H1 (cell line): ENCODE results near the gene PRRX2. TPM values are rescaled to one million over a fixed set of nuclear protein-coding genes. Genes with fewer than 3 reads are reported as not detected.

Experiments used
- CTCF ChIA-PET: fragments of 300-600 bp; sonication (Branson Sonifier 250); formaldehyde crosslinking; loops from one replicate; lab custom pipeline; 2021; ENCODE audit not compliant: partially characterized antibody; lab: Charles Lee
- POLR2A ChIA-PET: fragments of 300-600 bp; sonication (Branson Sonifier 250); formaldehyde crosslinking; loops from one replicate; lab custom pipeline; 2021; ENCODE audit warnings: inconsistent platforms; ENCODE audit not compliant: partially characterized antibody; lab: Charles Lee
- DNase-seq, 2 experiments: peaks; one replicate each; pipeline versions ENCODE4 v3.0.0 to v3.0.0-alpha.2; 2010 to 2022; ENCODE audit warnings: low spot score in 2 of 2, low read depth in 1 of 2, mixed read lengths in 1 of 2
- FAIRE-seq: peaks from 2 replicates; lab custom pipeline; 2011; peaks lifted over from hg19 to GRCh38; lab: Jason Lieb, UNC
- H2AFZ ChIP-seq: 2 replicates; pipeline ENCODE4 v1.8.1; 2012; ENCODE audit warnings: low read length, inconsistent platforms
- H2AK5ac ChIP-seq: 2 replicates; pipeline ENCODE4 v1.6.1; 2013; ENCODE audit warnings: low read depth, low read length
- H2BK120ac ChIP-seq: replicated peaks from 2 replicates; pipeline ENCODE3; 2013; ENCODE audit warnings: low read depth, low read length, inconsistent platforms
- H2BK12ac ChIP-seq: 2 replicates; pipeline ENCODE4 v1.6.1; 2013; ENCODE audit warnings: low read depth, low read length
- H2BK15ac ChIP-seq: 2 replicates; pipeline ENCODE4 v1.6.1; 2013; ENCODE audit warnings: low read length
- H2BK20ac ChIP-seq: 2 replicates; pipeline ENCODE4 v1.6.1; 2013; ENCODE audit warnings: low read length
- H2BK5ac ChIP-seq: 2 replicates; pipeline ENCODE4 v1.6.1; 2013; ENCODE audit warnings: low read depth, low read length
- H3K14ac ChIP-seq: 2 replicates; pipeline ENCODE4 v1.6.1; 2013; ENCODE audit warnings: inconsistent platforms; ENCODE audit not compliant: insufficient read length
- H3K18ac ChIP-seq: 2 replicates; pipeline ENCODE4 v1.6.1; 2013; ENCODE audit warnings: low read length; ENCODE audit errors: extremely low read depth
- H3K23ac ChIP-seq: 2 replicates; pipeline ENCODE4 v1.6.1; 2013; ENCODE audit warnings: inconsistent platforms; ENCODE audit not compliant: insufficient read length
- H3K23me2 ChIP-seq: 2 replicates; pipeline ENCODE4 v1.6.1; 2013; ENCODE audit warnings: low read depth, low read length
- H3K27ac ChIP-seq: 2 replicates; pipeline ENCODE4 v1.6.1; 2011; ENCODE audit warnings: low read depth, low read length, inconsistent platforms
- H3K27me3 ChIP-seq, 4 experiments: replicated peaks in 1 of 4; 1 replicate in 1 of 4; 2 replicates in 3 of 4; pipeline versions ENCODE4 v1.6.1 to v1.8.1; 2011 to 2013; ENCODE audit warnings: low read length in 3 of 4, mild to moderate bottlenecking in 3 of 4, inconsistent platforms in 2 of 4, mixed read lengths in 2 of 4, moderate library complexity in 1 of 4; ENCODE audit not compliant: control insufficient read depth in 3 of 4, insufficient read depth in 3 of 4; ENCODE audit errors: extremely low read depth in 1 of 4
- H3K36me3 ChIP-seq, 4 experiments: 2 replicates each; pipeline versions ENCODE4 v1.6.1 to v1.8.1; 2011 to 2013; ENCODE audit warnings: mild to moderate bottlenecking in 4 of 4, low read length in 3 of 4, moderate library complexity in 2 of 4, control low read depth in 1 of 4, inconsistent platforms in 1 of 4; ENCODE audit not compliant: insufficient read depth in 4 of 4, control insufficient read depth in 2 of 4
- H3K4ac ChIP-seq: replicated peaks from 2 replicates; pipeline ENCODE3; 2013; ENCODE audit warnings: low read length, low read depth, mixed read lengths, inconsistent platforms; ENCODE audit not compliant: insufficient read length
- H3K4me1 ChIP-seq, 4 experiments: replicated peaks in 1 of 4; 1 replicate in 1 of 4; 2 replicates in 3 of 4; pipeline versions ENCODE4 v1.6.1 to v1.8.1; 2011 to 2013; ENCODE audit warnings: low read length in 3 of 4, inconsistent platforms in 2 of 4, mixed read lengths in 1 of 4; ENCODE audit not compliant: insufficient read depth in 4 of 4, control insufficient read depth in 3 of 4
- H3K4me2 ChIP-seq, 2 experiments: 2 replicates each; pipeline versions ENCODE4 v1.6.1 to v1.8.1; 2011 to 2013; ENCODE audit warnings: low read depth in 2 of 2, low read length in 2 of 2, control low read depth in 1 of 2, inconsistent platforms in 1 of 2, mild to moderate bottlenecking in 1 of 2; ENCODE audit not compliant: insufficient read depth in 1 of 2
- H3K4me3 ChIP-seq, 4 experiments: fragments of 200-600, 300-600 bp in 1 of 4; sonication (generic), shearing (Covaris generic), sonication (Bioruptor Twin) in 1 of 4; 2 replicates each; pipeline versions ENCODE4 v1.5.1 to v1.8.1; 2011 to 2016; ENCODE audit warnings: low read length in 4 of 4, low read depth in 3 of 4, control low read depth in 2 of 4, inconsistent platforms in 2 of 4, mild to moderate bottlenecking in 2 of 4, mixed read lengths in 1 of 4, moderate library complexity in 1 of 4; ENCODE audit not compliant: insufficient read depth in 2 of 4; ENCODE audit errors: extremely low read depth in 1 of 4
- H3K56ac ChIP-seq: replicated peaks from 2 replicates; pipeline ENCODE3; 2013; ENCODE audit warnings: low read depth, mild to moderate bottlenecking, mixed read lengths, low read length, inconsistent platforms; ENCODE audit not compliant: insufficient read length
- H3K79me1 ChIP-seq: 2 replicates; pipeline ENCODE4 v1.6.1; 2013; ENCODE audit warnings: low read depth, low read length, control low read depth
- H3K79me2 ChIP-seq, 2 experiments: 2 replicates each; pipeline versions ENCODE4 v1.6.1 to v1.8.1; 2012 to 2013; ENCODE audit warnings: low read length in 2 of 2, mild to moderate bottlenecking in 2 of 2, inconsistent platforms in 1 of 2; ENCODE audit not compliant: insufficient read depth in 2 of 2, control insufficient read depth in 1 of 2
- H3K9ac ChIP-seq, 4 experiments: replicated peaks in 1 of 4; 1 replicate in 1 of 4; 2 replicates in 3 of 4; pipeline versions ENCODE4 v1.6.1 to v1.8.1; 2011 to 2013; ENCODE audit warnings: low read depth in 3 of 4, low read length in 3 of 4, control low read depth in 2 of 4, mild to moderate bottlenecking in 2 of 4, moderate library complexity in 2 of 4, inconsistent platforms in 1 of 4; ENCODE audit errors: extremely low read depth in 1 of 4
- H3K9me3 ChIP-seq, 2 experiments: 2 replicates each; pipeline versions ENCODE4 v1.6.1 to v1.8.1; 2012 to 2013; ENCODE audit warnings: mild to moderate bottlenecking in 2 of 2, moderate library complexity in 2 of 2, control low read depth in 1 of 2, inconsistent platforms in 1 of 2, low read depth in 1 of 2, low read length in 1 of 2, mixed read lengths in 1 of 2; ENCODE audit not compliant: insufficient read depth in 2 of 2
- H4K20me1 ChIP-seq, 2 experiments: replicated peaks in 1 of 2; 2 replicates each; pipeline versions ENCODE3 to v1.8.1; 2011 to 2013; ENCODE audit warnings: inconsistent platforms in 2 of 2, low read length in 2 of 2, mild to moderate bottlenecking in 1 of 2; ENCODE audit not compliant: insufficient read depth in 2 of 2, control insufficient read depth in 1 of 2
- H4K5ac ChIP-seq: 2 replicates; pipeline ENCODE4 v1.6.1; 2013; ENCODE audit warnings: low read length, low read depth, mixed read lengths, inconsistent platforms; ENCODE audit not compliant: insufficient read length
- H4K8ac ChIP-seq: 2 replicates; pipeline ENCODE4 v1.8.0; 2013; ENCODE audit warnings: mild to moderate bottlenecking, moderate library complexity, low read length, inconsistent platforms; ENCODE audit not compliant: insufficient read depth; ENCODE audit errors: extremely low read depth
- H4K91ac ChIP-seq: replicated peaks from 2 replicates; pipeline ENCODE3; 2013; ENCODE audit warnings: low read length, mixed read lengths, inconsistent platforms; ENCODE audit not compliant: insufficient read length
- BCL11A ChIP-seq, 2 experiments: IDR thresholded peaks; one replicate each; pipeline ENCODE4 v1.6.1; 2011; ENCODE audit warnings: low read depth in 2 of 2, low read length in 2 of 2, mild to moderate bottlenecking in 2 of 2
- CBX5 ChIP-seq: fragments of 300-800, 300-1000 bp; sonication (generic); IDR thresholded peaks from 2 replicates; pipeline ENCODE4 v1.7.1; 2016; ENCODE audit warnings: antibody characterized with exemption, low read length, low read depth
- CTBP2 ChIP-seq: IDR thresholded peaks from 2 replicates; pipeline ENCODE4 v1.7.0; 2011; ENCODE audit warnings: borderline replicate concordance, mild to moderate bottlenecking, moderate library complexity, mixed read lengths, low read length; ENCODE audit not compliant: insufficient read depth, insufficient read length
- CTCF ChIP-seq, 3 experiments: IDR thresholded peaks; 1 replicate in 2 of 3; 2 replicates in 1 of 3; pipeline versions ENCODE4 v1.5.1 to v1.6.1; 2011; ENCODE audit warnings: low read length in 3 of 3, mild to moderate bottlenecking in 3 of 3, inconsistent platforms in 2 of 3, low read depth in 1 of 3, moderate library complexity in 1 of 3; ENCODE audit not compliant: insufficient read depth in 1 of 3; ENCODE audit errors: control extremely low read depth in 1 of 3
- MAX ChIP-seq: IDR thresholded peaks from 2 replicates; pipeline ENCODE4 v1.6.1; 2012; ENCODE audit warnings: inconsistent platforms
- RBBP5 ChIP-seq: IDR thresholded peaks from 2 replicates; pipeline ENCODE4 v1.7.1; 2012; ENCODE audit warnings: low read depth, mild to moderate bottlenecking, inconsistent platforms, low read length, moderate library complexity, borderline replicate concordance
- SIRT6 ChIP-seq: IDR thresholded peaks from one replicate; pipeline ENCODE4 v1.7.1; 2012; ENCODE audit warnings: low read length, inconsistent platforms
- TEAD4 ChIP-seq: IDR thresholded peaks from 2 replicates; pipeline ENCODE4 v1.6.1; 2012; ENCODE audit warnings: low read depth, low read length, inconsistent platforms, mixed read lengths
- WGBS, 2 experiments: shearing (Covaris generic) in 1 of 2; methylation state at CpG; one replicate each; pipeline versions ENCODE4 v1.1.6 to v1.1.7; 2013 to 2015; ENCODE audit warnings: low lambda C conversion rate in 2 of 2, mixed read lengths in 2 of 2, inconsistent platforms in 1 of 2, low coverage in 1 of 2, missing lambda C conversion rate in 1 of 2; ENCODE audit not compliant: insufficient replicate concordance in 2 of 2, insufficient coverage in 1 of 2, insufficient read length in 1 of 2; ENCODE audit errors: extremely low coverage in 1 of 2, missing lambda C conversion rate in 1 of 2; 5-methylcytosine and 5-hydroxymethylcytosine counted together
- polyA plus RNA-seq, 7 experiments: library from polyadenylated mRNA; depleted of rRNA in 3 of 7; stranded (reverse) in 5 of 7; unstranded in 2 of 7; fragments of >200 nt in 5 of 7; fragments of 200-250 nt in 2 of 7; gene quantifications; 1 replicate in 5 of 7; 2 replicates in 1 of 7; 4 replicates in 1 of 7; pipeline versions ENCODE4 v1.2.1 to v1.2.3, GENCODE V29; 2011 to 2013; ENCODE audit warnings: missing spikeins in 2 of 7, mixed read lengths in 2 of 7
- total RNA-seq: library from RNA; stranded (reverse); fragmentation: NEBNext Ultra II Directional; extraction: Animal tissue kit (Norgen Biotek cat#: 25700); gene quantifications from 2 replicates; pipeline ENCODE4 v1.2.1, GENCODE V29; 2021

Gene PRRX2
- total and polyA plus RNA-seq, 2 of the 8 experiments (the other 6 are each of a cell fraction or from before 2014, with no cell fraction given), result 5.8 to 9.2 TPM

GRCh38 chr9:129637673-129638439, 27.6 kb upstream of the PRRX2 start:
- peaks cover 21 to 39% of the 10 kb centered on the region in 2 experiments for H4K20me1 ChIP-seq
- H3K79me2 ChIP-seq, result peaks cover 0 to 23% of the 10 kb centered on the region in 2 experiments; a peak in 2 of 4 replicates

More at GRCh38 chr9:129637673-129638439, 27.6 kb upstream of the PRRX2 start:
- no peak overlapping the region; the same call in none of the 2 replicates for H4K8ac ChIP-seq
- no peak overlapping the region for H2AK5ac ChIP-seq
- no peaks in the 10 kb centered on the region for H3K9me3 ChIP-seq
- no peak overlapping the region for H3K56ac ChIP-seq
- no peak overlapping the region for H3K4me3 ChIP-seq
- H3K18ac ChIP-seq, result no peak overlapping the region
- peaks cover 10 to 55% (median 30%) of the 10 kb centered on the region in 4 experiments for H3K36me3 ChIP-seq
- H2BK15ac ChIP-seq, result no peak overlapping the region
- H3K23me2 ChIP-seq, result peaks cover 8% of the 10 kb centered on the region; the same call in 1 of the 2 replicates
- H3K79me1 ChIP-seq, result peaks cover 7% of the 10 kb centered on the region
- CTCF ChIA-PET, result interaction anchor here (0.8 to 6.5 kb wide), 12 partner anchors 12 to 506 kb away, joined by 3 to 56 read pairs (median 4); partner anchors contain the start of gene NTMT1
- no peak overlapping the region for H2BK20ac ChIP-seq
- 90% methylated on average over 25 of the region's 29 CpGs; no CpG with 5 or more reads in 1 of the 2 experiments for WGBS, 2 experiments
- H2AFZ ChIP-seq, result no peak overlapping the region
- no peak overlapping the region for H4K91ac ChIP-seq
- DNase-seq (no peak), FAIRE-seq (no peak)
- H3K4me2 ChIP-seq, result no peak overlapping the region
- no peak overlapping the region for H2BK120ac ChIP-seq
- no peaks in the 10 kb centered on the region for H3K27me3 ChIP-seq
- no peak overlapping the region for H3K23ac ChIP-seq
- POLR2A ChIA-PET, result interaction anchor here (0.9 to 8.2 kb wide), 5 partner anchors 10 to 508 kb away, joined by 3 to 95 read pairs (median 3); partner anchors contain the start of gene NTMT1
- H3K14ac ChIP-seq, result no peak overlapping the region
- no peak overlapping the region for H3K4ac ChIP-seq
- H2BK5ac ChIP-seq, result no peak overlapping the region
- no peak overlapping the region for H2BK12ac ChIP-seq
- H3K27ac ChIP-seq, result no peak overlapping the region
- TF ChIP-seq CTBP2 (no peak), CBX5 (no peak), TEAD4 (no peak), BCL11A (IDR thresholded peaks at IDR 0.05; ENCODE audit: low read depth in 2 of 2, low read length in 2 of 2) (no peak), RBBP5 (no peak), MAX (no peak), CTCF (IDR thresholded peaks at IDR 0.05; ENCODE audit: control extremely low read depth in 1 of 3, insufficient read depth in 1 of 3, low read depth in 1 of 3, low read length in 3 of 3) (no peak), SIRT6 (no peak)
- peaks cover 0 to 10% (median 6%) of the 10 kb centered on the region in 4 experiments; a peak in 4 of 7 replicates for H3K4me1 ChIP-seq
- no peak overlapping the region for H3K9ac ChIP-seq
- no peak overlapping the region for H4K5ac ChIP-seq
